Suprapubic skin (tissue), 4 donors: Measurements from ENCODE around the gene RBPJ. TPM values are rescaled to one million over a fixed set of nuclear protein-coding genes. Genes with fewer than 3 reads are reported as not detected.
"Not testable (repeated sequence)": the region's sequence is repeated elsewhere in the genome, so short reads cannot be mapped to it uniquely, and the experiment has no call there.

Experiments
- DNase-seq, 2 donors: peaks; one replicate each; pipeline ENCODE4 v3.0.0-alpha.2; 2019; ENCODE audit warnings: low spot score in 2 of 2
- H3K27ac ChIP-seq: fragments of 200-600 bp; sonication (generic); one replicate; pipeline ENCODE4 v1.5.1; 2019
- H3K27me3 ChIP-seq: fragments of 200-600 bp; sonication (generic); one replicate; pipeline ENCODE4 v1.5.1; 2019
- H3K36me3 ChIP-seq: fragments of 200-600 bp; sonication (generic); one replicate; pipeline ENCODE4 v1.5.1; 2019
- H3K4me1 ChIP-seq: fragments of 200-600 bp; sonication (generic); one replicate; pipeline ENCODE4 v1.5.1; 2019
- H3K4me3 ChIP-seq: fragments of 200-600 bp; sonication (generic); one replicate; pipeline ENCODE4 v1.5.1; 2019; ENCODE audit warnings: mild to moderate bottlenecking
- H3K9me3 ChIP-seq: fragments of 200-600 bp; sonication (generic); one replicate; pipeline ENCODE4 v1.5.1; 2019
- CTCF ChIP-seq, 2 donors: fragments of 200-600 bp in 1 of 2; fragments of 450-650 bp in 1 of 2; sonication (generic) in 1 of 2; IDR thresholded peaks; one replicate each; pipeline ENCODE4 v1.5.1; 2016 to 2019; ENCODE audit warnings: antibody characterized with exemption in 2 of 2, mild to moderate bottlenecking in 1 of 2, moderate library complexity in 1 of 2
- EP300 ChIP-seq: sonication (generic); formaldehyde crosslinking; IDR thresholded peaks from one replicate; pipeline ENCODE4 v1.6.1; 2017; ENCODE audit warnings: antibody characterized with exemption
- POLR2A ChIP-seq, 2 donors: fragments of 450-650 bp; IDR thresholded peaks; one replicate each; pipeline ENCODE4 v1.6.1; 2017; ENCODE audit warnings: antibody characterized with exemption in 2 of 2, mild to moderate bottlenecking in 2 of 2, moderate library complexity in 2 of 2
- POLR2AphosphoS5 ChIP-seq, 3 donors: sonication (generic); formaldehyde crosslinking; IDR thresholded peaks; one replicate each; pipeline ENCODE4 v1.6.1; 2017; ENCODE audit warnings: antibody characterized with exemption in 3 of 3
- WGBS: methylation state at CpG from one replicate; pipeline ENCODE4 v1.1.5; 2018; 5-methylcytosine and 5-hydroxymethylcytosine counted together
- total RNA-seq, 4 donors: library from RNA; depleted of rRNA; stranded (reverse); fragments of >200 nt; gene quantifications; one replicate each; pipeline ENCODE4 v1.1.0, GENCODE V29; 2016

RBPJ gene
- total RNA-seq, 4 donors from 2014 or later, result 33.4 to 104 (median 46.1) TPM

- Histone ChIP-seq H3K27ac (no peak overlapping the region), H3K27me3 (no peaks in the 10 kb centered on the region), H3K4me1 (no peaks in the 10 kb centered on the region), H3K9me3 (no peaks in the 10 kb centered on the region), H3K36me3 (peaks cover 39% of the 10 kb centered on the region), H3K4me3 (no peak overlapping the region)
- TF ChIP-seq CTCF (IDR thresholded peaks at IDR 0.05), result no peak
- no peak for TF ChIP-seq POLR2A (IDR thresholded peaks at IDR 0.05)
- DNase-seq, result no peak
- 97% methylated on average over 5 of the region's 5 CpGs for WGBS
Measured at GRCh38 chr4:26388671-26389070, 67.9 kb downstream of the RBPJ start.

DNA sequence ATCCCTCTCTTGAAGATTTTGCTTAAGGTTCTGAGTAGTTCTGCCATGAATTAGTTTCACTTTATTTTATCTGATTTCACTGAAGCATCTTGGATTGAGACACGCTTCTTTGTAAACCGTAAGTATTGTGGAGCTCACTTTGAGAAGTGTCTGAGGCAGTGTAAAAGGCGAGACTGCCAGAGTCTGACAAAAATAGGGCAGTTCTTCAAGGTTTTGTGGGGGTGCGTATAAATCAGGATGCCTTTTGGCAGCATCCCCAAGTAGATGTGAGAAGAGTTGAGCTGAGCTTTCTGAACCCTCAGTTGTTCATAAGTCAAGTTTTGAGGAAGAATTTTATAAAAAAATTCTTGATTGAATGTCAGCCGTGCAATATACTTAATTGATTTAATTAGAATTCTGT lies 76.3 kb downstream of the RBPJ start:
- Histone ChIP-seq H3K4me3 (no peak overlapping the region), H3K9me3 (no peaks in the 10 kb centered on the region), H3K27me3 (no peaks in the 10 kb centered on the region), H3K36me3 (peaks cover 4% of the 10 kb centered on the region), H3K4me1 (no peaks in the 10 kb centered on the region), H3K27ac (no peak overlapping the region)
- TF ChIP-seq EP300, result no peak
- TF ChIP-seq CTCF (IDR thresholded peaks at IDR 0.05), result no peak
- TF ChIP-seq POLR2AphosphoS5 (IDR thresholded peaks at IDR 0.05), result no peak
- no peak for TF ChIP-seq POLR2A (IDR thresholded peaks at IDR 0.05)
- 80% methylated on average over 5 of the region's 5 CpGs for WGBS
- DNase-seq, result no peak

DNA sequence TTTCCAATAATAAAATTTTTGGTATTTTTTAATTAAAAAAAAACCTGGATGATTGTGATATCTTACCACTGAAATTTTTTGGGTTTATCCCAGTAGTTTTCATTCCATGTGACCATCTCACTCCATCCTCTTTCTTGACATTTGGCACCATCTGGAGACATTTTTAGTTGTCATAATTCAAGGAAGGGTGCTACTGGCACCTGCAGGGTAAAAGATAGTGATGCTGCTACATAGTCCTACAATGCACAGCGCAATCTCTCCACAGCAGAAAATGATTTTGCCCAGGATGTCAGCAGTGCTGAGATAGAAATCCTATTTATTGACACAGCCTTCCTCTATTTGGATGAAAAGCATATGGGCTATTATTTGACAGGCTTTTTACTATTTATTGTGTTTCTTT lies 79.3 kb downstream of the RBPJ start:
- Histone ChIP-seq H3K9me3 (no peaks in the 10 kb centered on the region), H3K27ac (no peak overlapping the region), H3K36me3 (no peaks in the 10 kb centered on the region), H3K4me1 (no peaks in the 10 kb centered on the region), H3K27me3 (no peaks in the 10 kb centered on the region), H3K4me3 (no peak overlapping the region)
- 96% methylated on average over 1 of the region's 1 CpG for WGBS
- DNase-seq, result no peak
- no peak for TF ChIP-seq EP300
- TF ChIP-seq CTCF (IDR thresholded peaks at IDR 0.05), result no peak
- TF ChIP-seq POLR2AphosphoS5 (IDR thresholded peaks at IDR 0.05), result no peak
- TF ChIP-seq POLR2A (IDR thresholded peaks at IDR 0.05), result no peak

- H3K4me1 ChIP-seq, result not testable (repeated sequence)
- 98% methylated on average over 3 of the region's 3 CpGs for whole genome bisulfite sequencing
Measured at GRCh38 chr4:26402017-26402416, 81.2 kb downstream of the RBPJ start.

GRCh38 chr4:26402458-26402857 lies 81.6 kb downstream of the RBPJ start:
- Histone ChIP-seq H3K27ac (no peak overlapping the region), H3K4me3 (no peak overlapping the region), H3K27me3 (no peaks in the 10 kb centered on the region), H3K36me3 (peaks cover 13% of the 10 kb centered on the region), H3K4me1 (no peaks in the 10 kb centered on the region), H3K9me3 (peaks cover 5% of the 10 kb centered on the region)
- no peak for DNase-seq
- WGBS, result 80% methylated on average over 3 of the region's 3 CpGs
- no peak for TF ChIP-seq CTCF (IDR thresholded peaks at IDR 0.05)

More at GRCh38 chr4:26402017-26402416, 81.2 kb downstream of the RBPJ start:
- H3K9me3 ChIP-seq, H3K4me3 ChIP-seq, H3K27ac ChIP-seq, H3K27me3 ChIP-seq, DNase-seq: not testable (repeated sequence)
- peaks cover 12% of the 10 kb centered on the region for H3K36me3 ChIP-seq

- peaks cover 5% of the 10 kb centered on the region for H3K9me3 ChIP-seq
- H3K36me3 ChIP-seq, result peaks cover 19% of the 10 kb centered on the region
- no peak overlapping the region for H3K4me3 ChIP-seq
- no peak for DNase-seq
- no peaks in the 10 kb centered on the region for H3K4me1 ChIP-seq
- H3K27ac ChIP-seq, result no peak overlapping the region
- no peaks in the 10 kb centered on the region for H3K27me3 ChIP-seq
- 80% methylated on average over 3 of the region's 3 CpGs for WGBS
- TF ChIP-seq POLR2A (IDR thresholded peaks at IDR 0.05), result no peak
Measured at GRCh38 chr4:26404743-26405206, 84.0 kb downstream of the RBPJ start.
